Measurements from ENCODE around the gene YBX3.

YBX3 gene

GRCh38 chr12:10721651-10722501 is 1.2 kb downstream of the YBX3 start:
- DNase-seq = no peak

- no peak for DNase-seq
Observed at GRCh38 chr12:10720974-10721650, 2.0 kb downstream of the YBX3 start.

- no peak for DNase-seq
Observed at GRCh38 chr12:10719482-10719881, 3.6 kb downstream of the YBX3 start.

GRCh38 chr12:10718279-10718821 is 4.8 kb downstream of the YBX3 start:
- DNase-seq = no peak

- no peak for DNase-seq
Observed at GRCh38 chr12:10717410-10717809, 5.7 kb downstream of the YBX3 start.

- no peak for DNase-seq
Observed at GRCh38 chr12:10716704-10717315, 6.3 kb downstream of the YBX3 start.

- DNase-seq = no peak
Observed at GRCh38 chr12:10716277-10716676, 6.8 kb downstream of the YBX3 start.

GRCh38 chr12:10715491-10715890 is 7.6 kb downstream of the YBX3 start:
- DNase-seq = no peak

- DNase-seq = no peak
Observed at GRCh38 chr12:10709808-10710207, 13.3 kb downstream of the YBX3 start.

GRCh38 chr12:10708862-10709261 is 14.3 kb downstream of the YBX3 start:
- DNase-seq = no peak

- no peak for DNase-seq
Observed at GRCh38 chr12:10705655-10706054, 17.5 kb downstream of the YBX3 start.

GRCh38 chr12:10701843-10702242 is 21.3 kb downstream of the YBX3 start:
- no peak for DNase-seq

- no peak for DNase-seq
Observed at GRCh38 chr12:10701131-10701681, 21.9 kb downstream of the YBX3 start.

GRCh38 chr12:10700581-10700980 is 22.5 kb downstream of the YBX3 start:
- no peak for DNase-seq

GRCh38 chr12:10697862-10698261 is 25.3 kb downstream of the YBX3 start:
- no peak for DNase-seq

GRCh38 chr12:10697156-10697555 is 26.0 kb downstream of the YBX3 start:
- no peak for DNase-seq

- DNase-seq = no peak
Observed at GRCh38 chr12:10690906-10691305, 32.2 kb downstream of the YBX3 start.

- DNase-seq = no peak
Observed at GRCh38 chr12:10689146-10689545, 34.0 kb downstream of the YBX3 start.

GRCh38 chr12:10688042-10688441 is 35.1 kb downstream of the YBX3 start:
- DNase-seq = no peak

GRCh38 chr12:10673659-10674384 is 49.3 kb downstream of the YBX3 start, which contains the start of gene STYK1:
TSS of gene STYK1 (minus strand) at chr12:10674052. CDS start at chr12:10634618, 39,434 bp downstream.
- no peak for DNase-seq

GRCh38 chr12:10672231-10672868 is 50.8 kb downstream of the YBX3 start:
- DNase-seq = no peak

- DNase-seq = no peak
Observed at GRCh38 chr12:10669533-10669932, 53.6 kb downstream of the YBX3 start.
